ENCODE data around the gene U2AF2.

DNA sequence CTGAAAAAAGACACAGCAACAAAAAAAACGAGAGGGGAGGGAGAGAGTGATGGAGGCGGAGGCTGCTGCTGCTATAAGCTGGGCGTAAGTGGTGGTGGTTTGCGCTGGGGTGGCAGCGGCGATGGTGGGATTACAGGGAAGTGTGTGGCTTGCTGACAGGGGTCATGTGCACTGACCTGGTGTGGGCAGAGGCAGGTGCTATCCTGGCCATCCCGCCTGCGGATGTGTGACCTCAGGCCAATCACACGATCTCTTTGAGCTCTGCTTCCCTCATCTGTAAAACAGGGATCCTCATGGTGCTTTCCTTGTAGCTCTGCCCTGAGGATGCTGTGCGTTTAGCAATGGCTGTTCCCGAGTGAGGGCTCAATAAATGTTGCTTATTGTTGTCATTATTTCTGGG lies 17.3 kb upstream of the U2AF2 start:
- TF ChIP-seq, protein P1, sequence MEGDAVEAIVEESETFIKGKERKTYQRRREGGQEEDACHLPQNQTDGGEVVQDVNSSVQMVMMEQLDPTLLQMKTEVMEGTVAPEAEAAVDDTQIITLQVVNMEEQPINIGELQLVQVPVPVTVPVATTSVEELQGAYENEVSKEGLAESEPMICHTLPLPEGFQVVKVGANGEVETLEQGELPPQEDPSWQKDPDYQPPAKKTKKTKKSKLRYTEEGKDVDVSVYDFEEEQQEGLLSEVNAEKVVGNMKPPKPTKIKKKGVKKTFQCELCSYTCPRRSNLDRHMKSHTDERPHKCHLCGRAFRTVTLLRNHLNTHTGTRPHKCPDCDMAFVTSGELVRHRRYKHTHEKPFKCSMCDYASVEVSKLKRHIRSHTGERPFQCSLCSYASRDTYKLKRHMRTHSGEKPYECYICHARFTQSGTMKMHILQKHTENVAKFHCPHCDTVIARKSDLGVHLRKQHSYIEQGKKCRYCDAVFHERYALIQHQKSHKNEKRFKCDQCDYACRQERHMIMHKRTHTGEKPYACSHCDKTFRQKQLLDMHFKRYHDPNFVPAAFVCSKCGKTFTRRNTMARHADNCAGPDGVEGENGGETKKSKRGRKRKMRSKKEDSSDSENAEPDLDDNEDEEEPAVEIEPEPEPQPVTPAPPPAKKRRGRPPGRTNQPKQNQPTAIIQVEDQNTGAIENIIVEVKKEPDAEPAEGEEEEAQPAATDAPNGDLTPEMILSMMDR (IDR thresholded peaks at IDR 0.05), result no peak
- TF ChIP-seq POLR2A (IDR thresholded peaks at IDR 0.05; ENCODE audit: low read depth), result no peak
